B cell (primary cell): ENCODE results near the gene PAF1. TPM values are rescaled to one million over a fixed set of nuclear protein-coding genes. Genes with fewer than 3 reads are reported as not detected.

ENCODE experiments used
- ATAC-seq: fragments of 200-7000 bp; cut with Tn5 transposase; one replicate; pipeline ENCODE4 v1.10.0; 2021; ENCODE audit warnings: low read depth, mild to moderate bottlenecking, moderate number of reproducible peaks, moderate library complexity
- CTCF ChIA-PET: fragments of 350-600 bp; sonication (Branson Sonifier 250); formaldehyde crosslinking; loops from one replicate; lab custom pipeline; 2021; ENCODE audit warnings: antibody characterized with exemption, inconsistent platforms; lab: Charles Lee
- POLR2A ChIA-PET: fragments of 350-600 bp; sonication (Branson Sonifier 250); formaldehyde crosslinking; loops from one replicate; lab custom pipeline; 2021; ENCODE audit warnings: antibody characterized with exemption; lab: Charles Lee
- DNase-seq: peaks from one replicate; pipeline ENCODE4 v3.0.0; 2013
- H2AFZ ChIP-seq: 2 replicates; pipeline ENCODE4 v1.6.1; 2012; ENCODE audit warnings: mild to moderate bottlenecking, low read depth, low read length; ENCODE audit not compliant: insufficient read depth, poor library complexity, severe bottlenecking
- H3K27ac ChIP-seq, 2 donors: 1 replicate in 1 of 2; 2 replicates in 1 of 2; pipeline ENCODE4 v1.5.1; 2012 to 2013; ENCODE audit warnings: low read length in 2 of 2, mild to moderate bottlenecking in 2 of 2, moderate library complexity in 1 of 2
- H3K27me3 ChIP-seq, 4 experiments: fragments of 200-600 bp in 1 of 4; sonication (generic) in 1 of 4; replicated peaks in 1 of 4; 1 replicate in 2 of 4; 2 replicates in 2 of 4; pipeline versions ENCODE4 v1.6.1 to v1.7.0; 2013 to 2016; ENCODE audit warnings: low read length in 3 of 4, mild to moderate bottlenecking in 2 of 4, mixed read lengths in 1 of 4, moderate library complexity in 1 of 4; ENCODE audit not compliant: insufficient read depth in 4 of 4, control insufficient read depth in 3 of 4; ENCODE audit errors: control extremely low read depth in 1 of 4
- H3K36me3 ChIP-seq, 2 experiments: replicated peaks in 1 of 2; 1 replicate in 1 of 2; 2 replicates in 1 of 2; pipeline versions ENCODE4 v1.6.1 to v1.7.1; 2013; ENCODE audit warnings: low read length in 1 of 2; ENCODE audit not compliant: insufficient read depth in 2 of 2, control insufficient read depth in 1 of 2; ENCODE audit errors: control extremely low read depth in 1 of 2, extremely low read depth in 1 of 2
- H3K4me1 ChIP-seq, 2 donors: fragments of 200-600 bp in 1 of 2; sonication (generic) in 1 of 2; 1 replicate in 1 of 2; 2 replicates in 1 of 2; pipeline versions ENCODE4 v1.5.1 to v1.6.1; 2013 to 2017; ENCODE audit warnings: low read length in 2 of 2; ENCODE audit not compliant: control insufficient read depth in 2 of 2, insufficient read depth in 2 of 2
- H3K4me2 ChIP-seq: replicated peaks from 2 replicates; pipeline ENCODE3; 2012; ENCODE audit warnings: mild to moderate bottlenecking, low read depth, low read length; ENCODE audit not compliant: poor library complexity, severe bottlenecking
- H3K4me3 ChIP-seq, 5 experiments: fragments of 200-600 bp in 1 of 5; sonication (generic) in 1 of 5; 1 replicate in 3 of 5; 2 replicates in 2 of 5; pipeline versions ENCODE4 v1.5.1 to v1.7.0; 2011 to 2016; ENCODE audit warnings: low read length in 4 of 5, mild to moderate bottlenecking in 4 of 5, low read depth in 2 of 5, control low read depth in 1 of 5, moderate library complexity in 1 of 5; ENCODE audit not compliant: insufficient read depth in 1 of 5; ENCODE audit errors: control extremely low read depth in 1 of 5, extremely low read depth in 1 of 5
- H3K79me2 ChIP-seq: fragments of 200-600 bp; sonication (generic); one replicate; pipeline ENCODE4 v1.6.0; 2016; ENCODE audit warnings: low read length; ENCODE audit not compliant: control insufficient read depth, insufficient read depth
- H3K9ac ChIP-seq: fragments of 200-600 bp; sonication (generic); 2 replicates; pipeline ENCODE4 v1.6.1; 2017; ENCODE audit warnings: mild to moderate bottlenecking, low read length, moderate library complexity
- H3K9me3 ChIP-seq, 3 donors: one replicate each; pipeline versions ENCODE4 v1.6.1 to v1.7.1; 2013; ENCODE audit warnings: low read length in 2 of 3; ENCODE audit not compliant: control insufficient read depth in 2 of 3, insufficient read depth in 1 of 3; ENCODE audit errors: control extremely low read depth in 1 of 3
- H4K20me1 ChIP-seq: 2 replicates; pipeline ENCODE4 v1.6.0; 2012; ENCODE audit warnings: mild to moderate bottlenecking, low read length; ENCODE audit not compliant: insufficient read depth, control insufficient read depth, poor library complexity, severe bottlenecking
- H3K27ac Mint-ChIP-seq: one replicate; pipeline ENCODE4 v1.8.0; 2021; ENCODE audit warnings: mixed read lengths
- H3K27me3 Mint-ChIP-seq: one replicate; pipeline ENCODE4 v1.8.0; 2021; ENCODE audit warnings: mixed read lengths
- H3K4me1 Mint-ChIP-seq: one replicate; pipeline ENCODE4 v1.8.0; 2021; ENCODE audit warnings: mixed read lengths
- H3K4me3 Mint-ChIP-seq: one replicate; pipeline ENCODE4 v1.8.0; 2021; ENCODE audit warnings: mixed read lengths
- H3K9me3 Mint-ChIP-seq: one replicate; pipeline ENCODE4 v1.8.0; 2022; ENCODE audit warnings: mixed read lengths; ENCODE audit not compliant: insufficient read depth
- EZH2 ChIP-seq: IDR thresholded peaks from 2 replicates; pipeline ENCODE4 v1.6.1; 2012; ENCODE audit warnings: borderline replicate concordance, low read depth, mild to moderate bottlenecking, moderate library complexity, low read length; ENCODE audit not compliant: insufficient read depth, poor library complexity, severe bottlenecking
- WGBS: methylation state at CpG from one replicate; pipeline ENCODE4 v1.1.5; 2013; ENCODE audit warnings: missing lambda C conversion rate; ENCODE audit not compliant: insufficient coverage; 5-methylcytosine and 5-hydroxymethylcytosine counted together
- intact Hi-C: fragments of 100-400 bp; cut with micrococcal nuclease; formaldehyde crosslinking; loops from one replicate; pipeline ENCODE4 v1.10.0; 2022
- polyA plus RNA-seq: library from polyadenylated mRNA; depleted of rRNA; stranded (reverse); fragments of >200 nt; gene quantifications from 2 replicates; pipeline ENCODE4 v1.2.3, GENCODE V29; 2012
- total RNA-seq, 2 donors: library from RNA; stranded (reverse); fragments of 120-200 nt in 1 of 2; gene quantifications; 1 replicate in 1 of 2; 2 replicates in 1 of 2; pipeline versions ENCODE4 v1.2.3 to v1.2.4, GENCODE V29; 2013 to 2022
- TF ChIP-seq, protein P1 (sequence below): fragments of 200-600 bp; IDR thresholded peaks from one replicate; pipeline ENCODE4 v1.8.0; 2022; ENCODE audit warnings: antibody characterized with exemption, mild to moderate bottlenecking

The PAF1 gene
- total and polyA plus RNA-seq, 2 donors (not counting 1 experiment from before 2014, with no cell fraction given), result 59.9 to 387 TPM

DNA sequence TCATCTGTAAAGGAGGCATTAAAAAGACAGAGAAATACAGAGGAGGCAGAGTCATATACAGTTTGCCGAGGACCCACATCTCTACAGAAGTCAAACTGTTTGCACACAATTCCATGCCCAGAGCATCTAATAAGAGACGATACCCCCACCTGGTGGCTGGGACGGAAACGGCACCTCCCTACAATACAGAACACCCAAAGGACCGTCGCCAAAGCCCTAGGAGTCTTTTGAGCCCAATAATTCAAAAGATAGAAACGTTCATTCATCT, 20.9 kb upstream of the PAF1 start:
- Histone ChIP-seq H3K36me3 (peaks cover 0 to 24% of the 10 kb centered on the region in 2 experiments), H3K4me1 (peaks cover 24 to 40% of the 10 kb centered on the region in 2 donors), H3K4me3 (peak overlapping the region; percentile 49 to 98 (median 92)), H2AFZ (no peak overlapping the region), H3K9me3 (peaks cover 0 to 2% (median 0%) of the 10 kb centered on the region in 3 donors), H3K27ac (peak overlapping the region; percentile 100), H3K4me2 (peak overlapping the region; percentile 100), H3K27me3 (no peaks in the 10 kb centered on the region), H4K20me1 (peaks cover 27% of the 10 kb centered on the region), H3K79me2 (peaks cover 32% of the 10 kb centered on the region), H3K9ac (peak overlapping the region; percentile 99)
- no peaks in the 10 kb centered on the region for H3K27me3 Mint-ChIP-seq
- ATAC-seq, result peak; percentile 32
- peak; percentile 95 for DNase-seq
- H3K9me3 Mint-ChIP-seq, result no peaks in the 10 kb centered on the region
- TF ChIP-seq, protein P1, sequence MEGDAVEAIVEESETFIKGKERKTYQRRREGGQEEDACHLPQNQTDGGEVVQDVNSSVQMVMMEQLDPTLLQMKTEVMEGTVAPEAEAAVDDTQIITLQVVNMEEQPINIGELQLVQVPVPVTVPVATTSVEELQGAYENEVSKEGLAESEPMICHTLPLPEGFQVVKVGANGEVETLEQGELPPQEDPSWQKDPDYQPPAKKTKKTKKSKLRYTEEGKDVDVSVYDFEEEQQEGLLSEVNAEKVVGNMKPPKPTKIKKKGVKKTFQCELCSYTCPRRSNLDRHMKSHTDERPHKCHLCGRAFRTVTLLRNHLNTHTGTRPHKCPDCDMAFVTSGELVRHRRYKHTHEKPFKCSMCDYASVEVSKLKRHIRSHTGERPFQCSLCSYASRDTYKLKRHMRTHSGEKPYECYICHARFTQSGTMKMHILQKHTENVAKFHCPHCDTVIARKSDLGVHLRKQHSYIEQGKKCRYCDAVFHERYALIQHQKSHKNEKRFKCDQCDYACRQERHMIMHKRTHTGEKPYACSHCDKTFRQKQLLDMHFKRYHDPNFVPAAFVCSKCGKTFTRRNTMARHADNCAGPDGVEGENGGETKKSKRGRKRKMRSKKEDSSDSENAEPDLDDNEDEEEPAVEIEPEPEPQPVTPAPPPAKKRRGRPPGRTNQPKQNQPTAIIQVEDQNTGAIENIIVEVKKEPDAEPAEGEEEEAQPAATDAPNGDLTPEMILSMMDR, result peak; percentile 88
- no peak for TF ChIP-seq EZH2
- H3K27ac Mint-ChIP-seq, result peak overlapping the region; percentile 99
- CTCF ChIA-PET, result interaction anchor here (0.7 to 2.3 kb wide), 20 partner anchors 8 to 292 kb away, joined by 3 to 260 read pairs (median 4); partner anchors contain the start of genes EID2B, MED29, PAF1 and RPS16
- peaks cover 48% of the 10 kb centered on the region for H3K4me1 Mint-ChIP-seq
- intact Hi-C loops, result loop anchor here (1.0 to 5.0 kb wide), 10 partner anchors 14 to 1366 kb away; partner anchors contain the start of genes EID2B, EIF3K, MAP4K1 and MED29
- H3K4me3 Mint-ChIP-seq, result peak overlapping the region; percentile 94
- WGBS, result 0% methylated on average over 1 of the region's 7 CpGs
- POLR2A ChIA-PET, result interaction anchor here (0.7 to 2.5 kb wide), 8 partner anchors 10 to 289 kb away, joined by 3 to 74 read pairs (median 12); partner anchors contain the start of genes GMFG, MED29, PAF1 and RPS16
